AG09319 (cell line): ENCODE data around the gene TMEM187.

ENCODE experiments used
- DNase-seq: peaks from one replicate; pipeline ENCODE4 v3.0.0-alpha.2; 2010; ENCODE audit warnings: low read depth; ENCODE audit errors: extremely low read depth
- CTCF ChIP-seq: IDR thresholded peaks from 2 replicates; pipeline ENCODE4 v1.5.1; 2011; ENCODE audit warnings: low read depth, mild to moderate bottlenecking, inconsistent platforms, low read length, moderate library complexity

Gene TMEM187

DNA sequence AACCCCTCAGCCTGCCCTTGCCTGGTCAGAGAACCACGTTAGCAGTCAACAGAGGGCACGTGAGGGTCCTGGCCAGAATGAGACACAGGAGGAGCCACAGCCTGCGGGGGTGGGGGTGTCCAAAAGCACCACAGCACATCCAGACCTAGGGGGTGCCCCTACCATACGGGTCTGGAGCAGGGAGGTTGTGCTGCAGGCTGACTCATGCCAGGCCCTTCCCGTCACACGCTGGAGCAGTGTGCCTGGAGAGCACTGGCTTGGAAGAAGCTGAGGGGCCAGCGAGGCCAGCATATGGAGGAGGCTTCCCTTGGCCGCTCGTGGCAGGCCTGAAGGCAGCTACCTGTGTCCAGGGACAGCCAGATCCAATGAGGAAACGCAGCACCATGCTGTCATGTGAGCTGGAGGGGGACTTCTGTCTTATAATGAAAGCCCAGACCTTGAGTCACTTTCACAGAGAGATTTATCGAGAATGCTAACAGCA, 48.6 kb downstream of the TMEM187 start:
- no peak for DNase-seq
- no peak; the same call in 1 of the 2 replicates for TF ChIP-seq CTCF

- TF ChIP-seq CTCF, result no peak
- no peak for DNase-seq
Measured at GRCh38 chrX:154022108-154022507, 49.6 kb downstream of the TMEM187 start.

GRCh38 chrX:154023276-154024000, 50.9 kb downstream of the TMEM187 start:
- DNase-seq, result no peak
- no peak for TF ChIP-seq CTCF

- TF ChIP-seq CTCF, result no peak
Measured at GRCh38 chrX:154024271-154024670, 51.7 kb downstream of the TMEM187 start.

DNA sequence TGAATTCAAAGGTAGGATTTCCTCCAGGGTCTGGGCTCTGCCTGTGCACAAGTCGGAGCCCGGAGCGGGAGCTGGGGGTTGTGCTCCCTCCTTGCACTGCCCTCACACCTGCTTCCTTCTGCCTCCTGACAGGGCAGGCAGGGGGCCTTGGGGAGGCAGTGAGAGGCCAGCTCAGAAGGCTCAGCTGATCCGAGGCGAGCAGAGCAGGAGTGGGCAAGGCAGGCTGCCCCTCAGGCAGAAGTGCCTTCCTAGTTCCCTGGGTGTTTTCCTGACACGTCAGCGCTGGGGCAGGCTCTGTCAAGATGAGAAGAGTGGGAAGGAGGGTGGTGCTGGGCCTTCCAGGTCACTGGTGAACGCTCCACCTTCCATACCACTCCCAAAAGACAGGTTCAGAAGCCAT, 52.7 kb downstream of the TMEM187 start:
- TF ChIP-seq CTCF, result no peak
- DNase-seq, result no peak

More at GRCh38 chrX:154024271-154024670, 51.7 kb downstream of the TMEM187 start:
- DNase-seq, result no peak

DNA sequence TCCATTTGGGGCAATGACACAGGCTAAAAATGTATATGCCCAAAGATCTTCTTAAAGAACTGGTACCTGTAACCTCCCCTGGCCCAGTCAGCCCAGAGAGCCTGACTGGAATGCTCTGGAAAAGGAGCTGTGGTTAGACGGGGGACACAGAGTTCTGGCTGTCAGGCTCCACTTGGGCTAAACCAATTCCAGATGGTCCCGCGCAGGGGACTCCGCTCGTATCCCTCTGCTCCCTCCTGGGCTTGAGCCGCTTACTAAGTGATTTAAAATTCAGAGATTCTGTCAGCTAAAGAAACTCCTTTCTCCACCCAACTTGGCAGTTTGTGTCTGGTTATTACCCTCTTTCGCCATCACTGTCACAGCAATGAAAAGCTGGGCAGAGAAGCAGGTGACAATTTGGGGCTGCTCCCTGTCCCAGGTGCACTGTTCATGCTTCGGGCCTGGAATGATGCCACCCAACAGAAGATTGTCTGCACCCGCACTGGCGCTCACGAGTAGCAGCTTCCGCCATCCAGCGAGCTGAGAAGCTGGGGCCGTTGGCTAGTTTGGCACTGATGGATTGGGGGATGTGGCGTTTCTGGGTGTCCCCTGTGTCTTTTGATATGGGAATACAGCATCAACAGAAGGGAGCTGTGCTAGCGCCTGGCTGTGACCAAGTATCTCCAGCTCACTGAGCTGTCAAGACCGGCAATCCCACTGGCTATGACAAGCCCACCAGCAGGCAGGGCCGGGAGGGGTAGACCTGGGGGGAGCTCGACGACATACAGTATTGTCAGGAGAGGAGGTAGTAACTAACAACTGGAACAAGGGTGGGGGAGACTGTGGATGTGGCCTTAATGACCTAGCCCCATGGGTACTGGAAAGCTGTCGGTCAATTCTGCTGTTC, 53.8 kb downstream of the TMEM187 start:
- no peak for DNase-seq

More for the DNA sequence above, 53.8 kb downstream of the TMEM187 start:
- TF ChIP-seq CTCF, result no peak
